ENCODE data around the gene WEE2. TPM values are rescaled to one million over a fixed set of nuclear protein-coding genes. Genes with fewer than 3 reads are reported as not detected.

The WEE2 gene
- total and polyA plus RNA-seq, 11 donors, result 0.08 TPM; not detected in 10

DNA sequence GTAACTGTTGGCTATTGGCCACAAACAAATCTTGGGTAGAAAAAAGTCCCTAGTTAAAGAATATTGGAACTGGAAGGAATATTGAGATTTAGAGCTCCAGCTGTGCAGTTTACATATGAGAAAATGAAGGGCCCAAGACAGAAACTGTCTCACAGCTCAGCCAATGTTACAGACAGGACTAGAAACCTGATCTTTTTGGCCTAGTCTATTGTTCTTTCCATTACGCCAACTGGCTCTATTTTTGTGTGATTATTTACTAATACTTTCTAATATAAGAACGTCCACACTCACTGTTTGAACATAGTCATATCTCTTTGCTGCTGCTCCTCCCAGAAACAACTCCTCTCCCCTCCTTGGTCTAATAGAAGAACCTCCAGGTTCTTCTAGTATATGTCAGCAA, 1.2 kb downstream of the WEE2 start:
- intact Hi-C loops (cut with DNase I), result no loop called here
- DNase-seq, result no peak
- no peak for ATAC-seq
- no peaks in the 10 kb centered on the region for H3K9me3 ChIP-seq
- H3K4me1 ChIP-seq, result no peaks in the 10 kb centered on the region
- WGBS, 4 donors, result 87 to 89% (median 88%) methylated on average over 2 of the region's 2 CpGs
- H3K36me3 ChIP-seq, result peaks cover 0 to 5% (median 0%) of the 10 kb centered on the region in 9 donors
- no peak for TF ChIP-seq POLR2A (IDR thresholded peaks at IDR 0.05)
- TF ChIP-seq, protein P1, sequence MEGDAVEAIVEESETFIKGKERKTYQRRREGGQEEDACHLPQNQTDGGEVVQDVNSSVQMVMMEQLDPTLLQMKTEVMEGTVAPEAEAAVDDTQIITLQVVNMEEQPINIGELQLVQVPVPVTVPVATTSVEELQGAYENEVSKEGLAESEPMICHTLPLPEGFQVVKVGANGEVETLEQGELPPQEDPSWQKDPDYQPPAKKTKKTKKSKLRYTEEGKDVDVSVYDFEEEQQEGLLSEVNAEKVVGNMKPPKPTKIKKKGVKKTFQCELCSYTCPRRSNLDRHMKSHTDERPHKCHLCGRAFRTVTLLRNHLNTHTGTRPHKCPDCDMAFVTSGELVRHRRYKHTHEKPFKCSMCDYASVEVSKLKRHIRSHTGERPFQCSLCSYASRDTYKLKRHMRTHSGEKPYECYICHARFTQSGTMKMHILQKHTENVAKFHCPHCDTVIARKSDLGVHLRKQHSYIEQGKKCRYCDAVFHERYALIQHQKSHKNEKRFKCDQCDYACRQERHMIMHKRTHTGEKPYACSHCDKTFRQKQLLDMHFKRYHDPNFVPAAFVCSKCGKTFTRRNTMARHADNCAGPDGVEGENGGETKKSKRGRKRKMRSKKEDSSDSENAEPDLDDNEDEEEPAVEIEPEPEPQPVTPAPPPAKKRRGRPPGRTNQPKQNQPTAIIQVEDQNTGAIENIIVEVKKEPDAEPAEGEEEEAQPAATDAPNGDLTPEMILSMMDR (IDR thresholded peaks at IDR 0.05), result no peak
- H3K27me3 ChIP-seq, result no peaks in the 10 kb centered on the region
- no peak overlapping the region for H3K4me3 ChIP-seq
- no peak overlapping the region for H3K27ac ChIP-seq

DNA sequence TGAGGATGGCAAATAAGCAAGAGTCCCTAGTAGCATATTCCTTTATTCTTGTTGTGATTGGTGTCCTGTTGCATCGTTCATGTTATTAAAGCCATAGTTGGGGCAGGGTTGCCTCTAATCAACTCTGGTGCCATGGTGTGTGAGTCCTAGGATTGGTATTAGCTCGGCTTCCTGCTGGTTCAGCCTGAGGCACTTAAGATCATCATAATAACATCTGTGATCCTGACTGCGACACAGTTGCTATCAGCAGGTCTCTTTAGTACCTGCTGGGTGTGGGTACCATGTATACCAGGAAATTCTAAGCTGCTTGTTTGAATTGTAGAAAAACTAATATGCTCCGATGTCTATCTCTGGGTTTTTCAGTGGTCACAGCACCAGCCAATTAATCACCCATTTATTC, 1.6 kb downstream of the WEE2 start:
- DNase-seq, result no peak
- Histone ChIP-seq H3K36me3 (peaks cover 0 to 6% (median 0%) of the 10 kb centered on the region in 9 donors), H3K4me3 (no peak overlapping the region), H3K4me1 (no peaks in the 10 kb centered on the region), H3K27me3 (no peaks in the 10 kb centered on the region), H3K9me3 (no peaks in the 10 kb centered on the region), H3K27ac (no peak overlapping the region)
- TF ChIP-seq, protein P1 (IDR thresholded peaks at IDR 0.05), result no peak
- no peak for TF ChIP-seq POLR2A (IDR thresholded peaks at IDR 0.05)
- ATAC-seq, result no peak
- intact Hi-C loops (cut with DNase I), result no loop called here
- WGBS, 4 donors, result 91 to 97% (median 94%) methylated on average over 4 of the region's 4 CpGs

DNA sequence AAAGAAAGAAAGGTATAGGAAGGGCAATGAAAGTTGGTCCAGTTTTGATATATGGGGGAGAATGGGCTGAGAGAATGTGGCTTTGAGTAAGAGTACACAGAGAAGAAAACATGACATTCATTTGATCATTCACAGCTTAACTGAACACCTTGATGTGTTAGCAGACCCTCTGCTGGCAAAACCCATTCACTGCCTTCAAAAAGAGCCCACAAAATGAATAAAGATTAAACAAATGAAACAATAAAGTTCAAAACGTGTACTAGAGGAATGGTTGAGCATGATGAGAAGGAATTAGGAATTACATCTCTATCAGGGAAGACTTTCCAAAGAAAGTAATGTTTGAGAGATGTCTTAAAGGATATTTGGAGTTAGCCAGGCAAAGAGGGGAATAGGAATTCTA, 2.1 kb downstream of the WEE2 start:
- no peak for ATAC-seq
- DNase-seq, result no peak
- 42 to 64% (median 50%) methylated on average over 1 of the region's 1 CpG for whole genome bisulfite sequencing, 4 donors
- H3K4me3 ChIP-seq, result no peak overlapping the region
- H3K27me3 ChIP-seq, result no peaks in the 10 kb centered on the region
- TF ChIP-seq, protein P1 (IDR thresholded peaks at IDR 0.05), result peak in 1 of 12 donors; percentile 7
- TF ChIP-seq POLR2A (IDR thresholded peaks at IDR 0.05), result no peak
- H3K4me1 ChIP-seq, result no peaks in the 10 kb centered on the region
- H3K9me3 ChIP-seq, result no peaks in the 10 kb centered on the region
- intact Hi-C loops (cut with DNase I), result no loop called here
- peaks cover 0 to 6% (median 0%) of the 10 kb centered on the region in 9 donors for H3K36me3 ChIP-seq
- no peak overlapping the region for H3K27ac ChIP-seq

DNA sequence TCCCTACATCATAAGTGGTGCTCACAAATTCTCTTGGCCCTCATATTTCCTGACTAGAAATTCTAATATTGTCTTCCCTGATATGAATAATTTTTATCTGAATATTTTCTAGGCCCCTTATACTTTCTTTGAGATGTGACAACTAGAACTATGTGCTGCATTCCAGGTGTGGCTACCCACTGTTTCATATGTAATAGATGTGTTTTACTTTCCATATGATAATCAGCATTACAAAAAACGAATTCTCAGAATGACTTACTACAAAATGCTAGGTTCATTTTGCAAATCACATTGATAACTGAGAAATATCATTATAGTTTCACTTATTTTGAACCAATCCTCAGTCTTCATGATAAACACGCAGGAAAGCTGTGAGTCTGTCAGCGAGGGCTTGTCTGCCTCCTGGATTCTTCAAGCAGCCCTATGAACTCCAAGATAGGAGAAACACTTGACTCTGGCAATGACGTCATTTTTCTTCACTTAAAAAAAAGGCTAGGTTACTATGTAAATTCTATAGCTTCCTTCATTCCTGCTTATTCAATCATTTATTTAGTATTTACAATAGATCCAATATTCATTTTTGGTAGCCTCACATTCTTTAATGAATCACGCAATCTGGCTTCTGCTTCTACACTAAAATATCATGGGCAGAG, 4.6 kb downstream of the WEE2 start:
- no peaks in the 10 kb centered on the region for H3K27me3 ChIP-seq
- peaks cover 0 to 6% (median 0%) of the 10 kb centered on the region in 9 donors for H3K36me3 ChIP-seq
- DNase-seq (no peak), ATAC-seq (no peak)
- no peaks in the 10 kb centered on the region for H3K4me1 ChIP-seq
- intact Hi-C loops (cut with DNase I), result no loop called here
- no peaks in the 10 kb centered on the region for H3K9me3 ChIP-seq
- H3K4me3 ChIP-seq, result no peak overlapping the region
- TF ChIP-seq, protein P1 (IDR thresholded peaks at IDR 0.05), result no peak
- no peak for TF ChIP-seq POLR2A (IDR thresholded peaks at IDR 0.05)
- no peak overlapping the region for H3K27ac ChIP-seq
- WGBS, 4 donors, result 79 to 88% (median 84%) methylated on average over 5 of the region's 5 CpGs

Data from heart left ventricle (tissue), 16 donors.